GM18858 (cell line): ENCODE data around the gene NABP1.
A peak's percentile ranks its signal among the peaks of the same experiment; 100 is the strongest.

Source experiments
- ATAC-seq: cut with Tn5 transposase; IDR thresholded peaks from one replicate; pipeline ENCODE4 v1.9.1; 2021; ENCODE audit not compliant: unreplicated experiment

The NABP1 gene

GRCh38 chr2:191646163-191646902 lies 31.6 kb upstream of the NABP1 start:
- ATAC-seq, result no peak

- ATAC-seq, result no peak
These were observed 28.4 kb upstream of the NABP1 start for GRCh38 chr2:191649519-191649918.

GRCh38 chr2:191650896-191651773 lies 26.8 kb upstream of the NABP1 start:
- peak; percentile 97 for ATAC-seq

GRCh38 chr2:191653667-191654391 lies 24.1 kb upstream of the NABP1 start:
- no peak for ATAC-seq

- no peak for ATAC-seq
These were observed 21.5 kb upstream of the NABP1 start for GRCh38 chr2:191656391-191656790.

GRCh38 chr2:191656792-191657191 lies 21.1 kb upstream of the NABP1 start:
- no peak for ATAC-seq

GRCh38 chr2:191657977-191658376 lies 20.0 kb upstream of the NABP1 start:
- ATAC-seq, result no peak

- no peak for ATAC-seq
These were observed 18.7 kb upstream of the NABP1 start for GRCh38 chr2:191659198-191659597.

GRCh38 chr2:191660575-191660974 lies 17.4 kb upstream of the NABP1 start:
- no peak for ATAC-seq

- no peak for ATAC-seq
These were observed 16.6 kb upstream of the NABP1 start for GRCh38 chr2:191661097-191661924.

- ATAC-seq, result no peak
These were observed 12.9 kb upstream of the NABP1 start for GRCh38 chr2:191664823-191665677.

- no peak for ATAC-seq
These were observed 11.7 kb upstream of the NABP1 start for GRCh38 chr2:191666226-191666625.

GRCh38 chr2:191666732-191667131 lies 11.2 kb upstream of the NABP1 start:
- ATAC-seq, result peak; percentile 75

GRCh38 chr2:191670076-191670475 lies 7.9 kb upstream of the NABP1 start:
- ATAC-seq, result peak; percentile 52

- no peak for ATAC-seq
These were observed 7.1 kb upstream of the NABP1 start for GRCh38 chr2:191670787-191671186.

GRCh38 chr2:191675807-191676721 lies 1.9 kb upstream of the NABP1 start:
- peak; percentile 59 for ATAC-seq

- ATAC-seq, result peak; percentile 28
These were observed 918 bp upstream of the NABP1 start for GRCh38 chr2:191676790-191677645.
